ENCODE measurements around the gene PAK6.

- TF ChIP-seq CTCF (IDR thresholded peaks at IDR 0.05; ENCODE audit: low read length) (no peak), EZH2phosphoT487 (IDR thresholded peaks at IDR 0.05; ENCODE audit: low read length) (no peak)
These were observed 62.8 kb downstream of the PAK6 start for GRCh38 chr15:40301467-40302179.
